Measurements from ENCODE around the gene ADARB1. TPM values are rescaled to one million over a fixed set of nuclear protein-coding genes. Genes with fewer than 3 reads are reported as not detected.

Gene ADARB1
- total and polyA plus RNA-seq, 2 experiments from 2014 or later = 16.0 to 17.3 TPM

- Histone ChIP-seq H3K27me3 (no peaks in the 10 kb centered on the region), H3K79me2 (peaks cover 75% of the 10 kb centered on the region)
Measured at GRCh38 chr21:45095505-45095904, 21.1 kb downstream of the ADARB1 start.

GRCh38 chr21:45096217-45096616 is 21.8 kb downstream of the ADARB1 start:
- no peak overlapping the region for H3K27ac ChIP-seq
- WGBS (ENCODE audit: low lambda C conversion rate, missing lambda C conversion rate) = 78% methylated on average over 5 of the region's 5 CpGs
- H3K4me1 ChIP-seq (ENCODE audit: insufficient read depth) = no peaks in the 10 kb centered on the region
- no peak overlapping the region for H3K4me3 ChIP-seq
- H3K9me2 ChIP-seq (replicated peaks; ENCODE audit: insufficient read depth) = no peaks in the 10 kb centered on the region
- no peak for DNase-seq (ENCODE audit: low spot score)
- no peaks in the 10 kb centered on the region for H3K36me3 ChIP-seq (replicated peaks; ENCODE audit: insufficient read depth, low read depth)
- no peaks in the 10 kb centered on the region for H3K27me3 ChIP-seq
- no peak overlapping the region for H3K4me2 ChIP-seq
- peaks cover 68% of the 10 kb centered on the region for H3K79me2 ChIP-seq
- H3K9me3 ChIP-seq (ENCODE audit: low read depth) = no peaks in the 10 kb centered on the region
- H4K20me1 ChIP-seq (ENCODE audit: insufficient read depth, poor library complexity, severe bottlenecking) = peaks cover 11% of the 10 kb centered on the region
- H2AFZ ChIP-seq = no peak overlapping the region
- TF ChIP-seq CTCF (IDR thresholded peaks at IDR 0.05; ENCODE audit: poor library complexity) (no peak), EZH2phosphoT487 (IDR thresholded peaks at IDR 0.05; ENCODE audit: low read depth, severe bottlenecking, unreplicated experiment) (no peak), EZH2 (IDR thresholded peaks at IDR 0.05; ENCODE audit: borderline replicate concordance) (no peak)

More at GRCh38 chr21:45095505-45095904, 21.1 kb downstream of the ADARB1 start:
- Histone ChIP-seq H2AFZ (no peak overlapping the region), H3K27ac (no peak overlapping the region), H4K20me1 (ENCODE audit: insufficient read depth, poor library complexity, severe bottlenecking) (peaks cover 11% of the 10 kb centered on the region), H3K9me3 (ENCODE audit: low read depth) (no peaks in the 10 kb centered on the region), H3K9me2 (replicated peaks; ENCODE audit: insufficient read depth) (no peaks in the 10 kb centered on the region), H3K4me1 (ENCODE audit: insufficient read depth) (no peaks in the 10 kb centered on the region), H3K36me3 (replicated peaks; ENCODE audit: insufficient read depth, low read depth) (no peaks in the 10 kb centered on the region), H3K4me3 (no peak overlapping the region), H3K4me2 (no peak overlapping the region)
- no peak for DNase-seq (ENCODE audit: low spot score)
- TF ChIP-seq CTCF (IDR thresholded peaks at IDR 0.05; ENCODE audit: poor library complexity) = no peak
- TF ChIP-seq EZH2 (IDR thresholded peaks at IDR 0.05; ENCODE audit: borderline replicate concordance) = no peak
- TF ChIP-seq EZH2phosphoT487 (IDR thresholded peaks at IDR 0.05; ENCODE audit: low read depth, severe bottlenecking, unreplicated experiment) = no peak
- 76% methylated on average over 11 of the region's 11 CpGs for WGBS (ENCODE audit: low lambda C conversion rate, missing lambda C conversion rate)

GRCh38 chr21:45097827-45098387 is 23.5 kb downstream of the ADARB1 start:
- 97% methylated on average over 12 of the region's 12 CpGs for WGBS (ENCODE audit: low lambda C conversion rate, missing lambda C conversion rate)
- no peaks in the 10 kb centered on the region for H3K36me3 ChIP-seq (replicated peaks; ENCODE audit: insufficient read depth, low read depth)
- H3K27me3 ChIP-seq = no peaks in the 10 kb centered on the region
- H3K27ac ChIP-seq = no peak overlapping the region
- H3K9me2 ChIP-seq (replicated peaks; ENCODE audit: insufficient read depth) = no peaks in the 10 kb centered on the region
- DNase-seq (ENCODE audit: low spot score) = no peak
- no peak overlapping the region for H2AFZ ChIP-seq
- H3K79me2 ChIP-seq = peaks cover 69% of the 10 kb centered on the region
- no peaks in the 10 kb centered on the region for H3K4me1 ChIP-seq (ENCODE audit: insufficient read depth)
- TF ChIP-seq EZH2 (IDR thresholded peaks at IDR 0.05; ENCODE audit: borderline replicate concordance) = no peak
- no peak for TF ChIP-seq CTCF (IDR thresholded peaks at IDR 0.05; ENCODE audit: poor library complexity)
- no peak for TF ChIP-seq EZH2phosphoT487 (IDR thresholded peaks at IDR 0.05; ENCODE audit: low read depth, severe bottlenecking, unreplicated experiment)
- no peak overlapping the region for H3K4me2 ChIP-seq
- no peaks in the 10 kb centered on the region for H3K9me3 ChIP-seq (ENCODE audit: low read depth)
- peaks cover 11% of the 10 kb centered on the region for H4K20me1 ChIP-seq (ENCODE audit: insufficient read depth, poor library complexity, severe bottlenecking)
- no peak overlapping the region for H3K4me3 ChIP-seq
